GM18502 (cell line): ENCODE results near the gene SFTPB.
"Not testable (repeated sequence)": the region's sequence is repeated elsewhere in the genome, so short reads cannot be mapped to it uniquely, and the experiment has no call there.

Experiments
- ATAC-seq: cut with Tn5 transposase; IDR thresholded peaks from one replicate; pipeline ENCODE4 v1.9.1; 2021; ENCODE audit warnings: mild to moderate bottlenecking; ENCODE audit not compliant: unreplicated experiment, poor library complexity

The SFTPB gene

GRCh38 chr2:85660301-85660700, 7.7 kb downstream of the SFTPB start:
- ATAC-seq: not testable (repeated sequence)

- no peak for ATAC-seq
Measured at GRCh38 chr2:85659324-85659981, 8.5 kb downstream of the SFTPB start.

- ATAC-seq: not testable (repeated sequence)
Measured at GRCh38 chr2:85657399-85657798, 10.6 kb downstream of the SFTPB start.

- no peak for ATAC-seq
Measured at GRCh38 chr2:85656468-85656867, 11.5 kb downstream of the SFTPB start.

- no peak for ATAC-seq
Measured at GRCh38 chr2:85655961-85656417, 12.0 kb downstream of the SFTPB start.

GRCh38 chr2:85653996-85654395, 14.0 kb downstream of the SFTPB start:
- ATAC-seq: no peak

- no peak for ATAC-seq
Measured at GRCh38 chr2:85652056-85652455, 15.9 kb downstream of the SFTPB start.

- no peak for ATAC-seq
Measured at GRCh38 chr2:85651097-85651496, 16.9 kb downstream of the SFTPB start.

- ATAC-seq: no peak
Measured at GRCh38 chr2:85650456-85650855, 17.5 kb downstream of the SFTPB start.

GRCh38 chr2:85649201-85650190, 18.5 kb downstream of the SFTPB start:
- no peak for ATAC-seq

GRCh38 chr2:85648619-85649018, 19.4 kb downstream of the SFTPB start:
- peak; percentile 37 for ATAC-seq

GRCh38 chr2:85647823-85648526, 20.0 kb downstream of the SFTPB start:
- ATAC-seq: peak; percentile 71

- no peak for ATAC-seq
Measured at GRCh38 chr2:85646166-85646565, 21.8 kb downstream of the SFTPB start.

GRCh38 chr2:85644909-85645308, 23.1 kb downstream of the SFTPB start:
- ATAC-seq: no peak

GRCh38 chr2:85642725-85643124, 25.3 kb downstream of the SFTPB start:
- no peak for ATAC-seq

GRCh38 chr2:85635636-85636035, 32.4 kb downstream of the SFTPB start:
- ATAC-seq: no peak

GRCh38 chr2:85635011-85635410, 33.0 kb downstream of the SFTPB start:
- no peak for ATAC-seq

GRCh38 chr2:85631316-85631715, 36.7 kb downstream of the SFTPB start:
- no peak for ATAC-seq

- peak; percentile 79 for ATAC-seq
Measured at GRCh38 chr2:85628658-85629057, 39.3 kb downstream of the SFTPB start.

GRCh38 chr2:85623991-85624390, 44.0 kb downstream of the SFTPB start:
- ATAC-seq: no peak

GRCh38 chr2:85621338-85621737, 46.7 kb downstream of the SFTPB start:
- no peak for ATAC-seq
